ENCODE data around the gene NEBL. TPM values are rescaled to one million over a fixed set of nuclear protein-coding genes. Genes with fewer than 3 reads are reported as not detected.

Gene NEBL
- total and polyA plus RNA-seq, 9 of the 15 experiments (the other 6 are each of a cell fraction or from before 2014, with no cell fraction given): 0.82 to 14.6 (median 9.8) TPM

GRCh38 chr10:20911626-20912025 lies 14.5 kb upstream of the NEBL start:
- no TSS peak for BruUV-seq (replicated peaks)
- ChIA-PET CTCF (ENCODE audit: low intra/inter-chr PET ratio) (no interaction called here), POLR2A (interaction anchor here (1.3 kb wide), 1 partner anchor 8 kb away, joined by 3 read pairs; no protein-coding TSS in a partner anchor)
- no peaks in the 10 kb centered on the region for H4K20me1 ChIP-seq (replicated peaks; ENCODE audit: control insufficient read depth, insufficient read depth, low read length)
- intact Hi-C loops (cut with micrococcal nuclease): no loop called here
- no peak for FAIRE-seq
- H2AFZ ChIP-seq (ENCODE audit: low read depth, low read length): no peak overlapping the region
- in situ Hi-C loops (cut with MboI): no loop called here
- TF ChIP-seq RAD51 (IDR thresholded peaks at IDR 0.05; ENCODE audit: borderline replicate concordance, low read depth): no peak
- TF ChIP-seq ATF4 (CRISPR knock-in tag; IDR thresholded peaks at IDR 0.05): no peak
- no peak for TF ChIP-seq SRSF9 (IDR thresholded peaks at IDR 0.05; ENCODE audit: borderline replicate concordance, low read depth, low read length)
- no peak for TF ChIP-seq NCOA4 (IDR thresholded peaks at IDR 0.05; ENCODE audit: partially characterized antibody)
- no peak for TF ChIP-seq JUNB (CRISPR knock-in tag; conservative IDR thresholded peaks at IDR 0.05)
- TF ChIP-seq ELK1 (CRISPR knock-in tag; IDR thresholded peaks at IDR 0.05): no peak
- no peak for TF ChIP-seq ZNF644 (tag; IDR thresholded peaks at IDR 0.05; ENCODE audit: low read depth)
- TF ChIP-seq E2F4 (CRISPR knock-in tag; IDR thresholded peaks at IDR 0.05; ENCODE audit: low read depth): no peak
- TF ChIP-seq ZNF695 (CRISPR knock-in tag; IDR thresholded peaks at IDR 0.05): no peak
- TF ChIP-seq ATF2 (CRISPR knock-in tag; IDR thresholded peaks at IDR 0.05): no peak
- no peak for TF ChIP-seq ZNF778 (CRISPR knock-in tag; IDR thresholded peaks at IDR 0.05)
- no peak for TF ChIP-seq ZNF408 (CRISPR knock-in tag; IDR thresholded peaks at IDR 0.05; ENCODE audit: low read depth)
- TF ChIP-seq ELF2 (CRISPR knock-in tag; IDR thresholded peaks at IDR 0.05): no peak
- TF ChIP-seq HNRNPL (IDR thresholded peaks at IDR 0.05; ENCODE audit: low read depth, low read length): no peak
- no peak for TF ChIP-seq TEAD1 (CRISPR knock-in tag; IDR thresholded peaks at IDR 0.05)
- no peak for TF ChIP-seq HLTF (IDR thresholded peaks at IDR 0.05)
- TF ChIP-seq C11orf30 (IDR thresholded peaks at IDR 0.05; ENCODE audit: low read depth): no peak
- no peak for TF ChIP-seq HDAC3 (IDR thresholded peaks at IDR 0.05; ENCODE audit: borderline replicate concordance, partially characterized antibody)
- TF ChIP-seq SRSF1 (IDR thresholded peaks at IDR 0.05; ENCODE audit: low read depth, low read length): no peak
- H3K9ac ChIP-seq (ENCODE audit: insufficient read depth in 1 of 2, low read depth in 2 of 2, low read length in 2 of 2): no peak overlapping the region
- H3K36me3 ChIP-seq (ENCODE audit: control insufficient read depth, insufficient read depth, low read length): no peaks in the 10 kb centered on the region
- WGBS (ENCODE audit: insufficient coverage, low coverage, missing lambda C conversion rate): 30% methylated on average over 4 of the region's 4 CpGs
- no peaks in the 10 kb centered on the region for H3K9me3 ChIP-seq (replicated peaks; ENCODE audit: control insufficient read depth, insufficient read depth, low read depth, low read length)
- H3K27me3 ChIP-seq (ENCODE audit: control insufficient read depth in 2 of 2, insufficient read depth in 2 of 2, low read length in 2 of 2): no peaks in the 10 kb centered on the region
- no peaks in the 10 kb centered on the region for H3K9me1 ChIP-seq (ENCODE audit: control insufficient read depth, insufficient read depth, low read length)
- H3K27ac ChIP-seq (ENCODE audit: extremely low read depth, low read depth, low read length): no peak overlapping the region
- no peak overlapping the region for H3K4me3 ChIP-seq
- no peaks in the 10 kb centered on the region for H3K79me2 ChIP-seq (ENCODE audit: control insufficient read depth, insufficient read depth, low read length)
- no peak overlapping the region for H3K4me2 ChIP-seq (ENCODE audit: insufficient read depth, low read length)
- DNase-seq (ENCODE audit: extremely low read depth in 1 of 4, low spot score in 3 of 4): no peak
- no peak for ATAC-seq
- H3K4me1 ChIP-seq (replicated peaks in 1 of 2; ENCODE audit: control insufficient read depth in 2 of 2, insufficient read depth in 2 of 2, low read length in 2 of 2): no peaks in the 10 kb centered on the region
